GM18526 (cell line): Measurements from ENCODE around the gene RNF40.
A peak's percentile ranks its signal among the peaks of the same experiment; 100 is the strongest.

Experiments used
- POLR2A ChIP-seq: IDR thresholded peaks from 3 replicates; pipeline ENCODE4 v1.6.1; 2011; ENCODE audit not compliant: insufficient read length; ENCODE audit errors: extremely low read depth

RNF40 gene

GRCh38 chr16:30736995-30737793 lies 24.9 kb upstream of the RNF40 start:
- TF ChIP-seq POLR2A = no peak

GRCh38 chr16:30737794-30738648 lies 24.1 kb upstream of the RNF40 start:
- TF ChIP-seq POLR2A = no peak

GRCh38 chr16:30738984-30739951 lies 22.9 kb upstream of the RNF40 start:
- no peak for TF ChIP-seq POLR2A

DNA sequence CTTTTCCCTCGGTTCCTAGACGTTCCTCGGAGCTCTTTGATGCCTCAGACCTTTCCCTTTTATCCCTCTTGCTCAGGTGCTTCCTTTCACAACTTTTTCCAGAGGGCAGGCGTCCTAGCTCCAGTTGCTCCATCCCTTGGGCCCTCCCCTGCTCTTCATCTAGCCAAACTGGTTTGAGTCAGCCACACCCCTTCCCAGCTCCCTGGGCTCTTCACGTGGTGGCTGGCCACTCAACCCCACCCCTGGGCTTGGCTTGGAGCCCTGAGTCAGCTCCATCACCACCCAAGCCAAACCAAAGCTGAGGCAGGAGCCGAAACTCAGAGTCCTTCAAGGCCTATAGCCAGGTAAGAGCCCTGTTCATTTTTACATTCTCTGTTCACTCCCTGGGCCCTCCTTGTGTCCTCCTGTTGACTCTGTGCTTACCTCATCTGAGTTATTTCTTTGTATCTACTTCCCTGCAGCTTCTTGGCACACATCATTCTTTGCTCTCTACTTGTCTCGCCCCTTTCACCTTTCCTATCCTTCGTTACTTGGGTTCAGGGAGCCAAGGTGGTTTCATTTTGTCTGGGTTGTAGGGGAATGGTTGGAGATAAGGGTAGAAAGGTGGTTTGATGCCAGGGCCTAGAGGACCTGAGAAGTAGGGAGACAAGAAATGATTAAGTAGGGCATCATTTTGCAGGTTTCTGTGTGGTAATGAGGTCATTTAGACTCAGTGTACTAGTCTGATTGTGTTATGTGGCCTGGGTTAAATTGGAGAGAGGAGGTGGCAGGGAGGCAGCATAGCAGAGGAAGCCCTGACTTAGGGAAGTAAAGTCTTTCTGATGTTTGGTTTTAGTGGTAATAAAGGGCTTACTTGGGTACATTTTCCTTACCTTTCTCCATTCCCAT lies 21.5 kb upstream of the RNF40 start:
- no peak for TF ChIP-seq POLR2A

DNA sequence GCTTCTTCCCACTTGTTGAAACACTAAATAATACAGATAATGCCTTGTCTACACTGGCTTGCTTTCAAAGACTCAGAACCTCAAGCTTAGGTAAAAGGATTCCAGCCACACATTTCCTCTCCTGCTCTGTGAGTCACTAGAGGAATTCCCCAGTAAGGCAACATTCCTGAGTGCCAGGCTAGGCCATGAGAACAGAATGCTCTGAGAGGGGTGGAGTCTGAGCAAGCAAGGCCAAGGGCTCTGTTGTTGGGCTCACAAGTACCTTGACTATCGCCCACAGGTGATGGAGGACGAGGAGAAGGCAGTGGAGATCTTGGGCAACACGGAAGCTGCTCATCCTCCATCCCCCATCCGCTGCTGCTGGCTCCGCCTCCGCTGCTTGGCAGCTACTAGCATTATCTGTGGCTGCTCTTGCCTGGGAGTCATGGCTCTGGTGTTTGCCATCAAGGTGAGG lies 20.6 kb upstream of the RNF40 start:
- no peak for TF ChIP-seq POLR2A

DNA sequence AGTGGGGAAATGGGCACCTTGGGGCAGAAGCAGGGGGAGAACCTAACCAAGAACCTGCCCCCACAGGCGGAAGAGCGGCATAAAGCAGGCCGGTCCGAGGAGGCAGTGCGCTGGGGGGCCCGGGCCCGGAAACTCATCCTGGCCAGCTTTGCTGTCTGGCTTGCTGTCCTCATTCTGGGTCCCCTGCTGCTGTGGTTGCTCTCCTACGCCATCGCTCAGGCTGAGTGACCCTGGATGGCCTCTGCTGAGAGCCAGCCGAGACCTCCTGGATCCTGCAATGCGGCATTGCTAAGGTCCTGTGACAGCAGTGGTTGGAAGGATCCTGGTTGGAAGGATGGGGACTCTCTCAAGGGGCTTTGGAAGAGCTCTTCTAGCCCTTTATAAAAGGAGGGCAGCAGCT lies 18.4 kb upstream of the RNF40 start:
- TF ChIP-seq POLR2A = no peak

GRCh38 chr16:30744183-30744582 lies 17.9 kb upstream of the RNF40 start:
- TF ChIP-seq POLR2A = no peak

GRCh38 chr16:30745082-30745481 lies 17.0 kb upstream of the RNF40 start:
- TF ChIP-seq POLR2A = no peak

DNA sequence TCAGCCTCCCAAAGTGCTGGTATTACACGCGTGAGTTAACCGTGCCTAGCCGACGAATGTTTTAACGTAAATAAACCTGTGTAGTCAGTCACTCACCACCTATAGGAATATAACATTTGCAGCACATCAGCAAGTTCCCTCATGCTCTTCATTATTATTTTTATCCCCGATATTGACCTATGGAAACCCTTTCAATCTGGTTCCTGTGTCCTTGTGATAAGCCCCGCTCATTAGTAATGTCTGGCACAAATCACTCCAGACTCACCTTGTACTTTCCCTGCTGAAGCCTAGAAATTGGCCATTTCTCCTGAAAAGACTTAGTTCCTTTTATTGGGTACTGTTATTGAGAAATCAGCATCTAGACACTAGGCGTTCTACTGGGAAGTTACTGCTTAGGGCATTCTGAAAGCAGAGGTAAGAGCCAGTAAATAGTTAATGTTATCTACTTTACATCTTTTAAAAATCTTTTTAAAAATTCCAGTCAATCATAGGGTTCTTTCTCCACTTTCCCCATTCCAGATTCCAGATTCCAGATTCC lies 15.4 kb upstream of the RNF40 start:
- no peak for TF ChIP-seq POLR2A

DNA sequence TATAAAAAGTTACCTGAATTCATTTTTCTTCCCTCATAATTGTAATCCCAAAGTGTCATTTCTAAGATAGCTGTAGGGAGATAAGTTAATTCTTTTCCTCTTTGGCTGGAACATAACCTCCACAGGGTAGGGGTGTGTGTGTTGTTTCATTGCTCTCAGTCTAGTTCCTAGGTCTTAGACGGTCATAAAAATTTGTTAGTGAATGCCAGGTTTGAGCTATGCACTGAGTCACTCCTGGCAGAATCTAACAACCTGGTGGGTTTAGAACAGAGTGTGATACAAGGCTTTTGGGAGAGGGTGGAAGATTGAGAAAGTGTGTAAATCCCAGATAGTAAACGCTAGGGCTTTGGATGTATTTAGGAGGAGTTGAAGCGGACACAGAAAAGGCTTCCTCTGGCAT lies 14.8 kb upstream of the RNF40 start:
- no peak for TF ChIP-seq POLR2A

DNA sequence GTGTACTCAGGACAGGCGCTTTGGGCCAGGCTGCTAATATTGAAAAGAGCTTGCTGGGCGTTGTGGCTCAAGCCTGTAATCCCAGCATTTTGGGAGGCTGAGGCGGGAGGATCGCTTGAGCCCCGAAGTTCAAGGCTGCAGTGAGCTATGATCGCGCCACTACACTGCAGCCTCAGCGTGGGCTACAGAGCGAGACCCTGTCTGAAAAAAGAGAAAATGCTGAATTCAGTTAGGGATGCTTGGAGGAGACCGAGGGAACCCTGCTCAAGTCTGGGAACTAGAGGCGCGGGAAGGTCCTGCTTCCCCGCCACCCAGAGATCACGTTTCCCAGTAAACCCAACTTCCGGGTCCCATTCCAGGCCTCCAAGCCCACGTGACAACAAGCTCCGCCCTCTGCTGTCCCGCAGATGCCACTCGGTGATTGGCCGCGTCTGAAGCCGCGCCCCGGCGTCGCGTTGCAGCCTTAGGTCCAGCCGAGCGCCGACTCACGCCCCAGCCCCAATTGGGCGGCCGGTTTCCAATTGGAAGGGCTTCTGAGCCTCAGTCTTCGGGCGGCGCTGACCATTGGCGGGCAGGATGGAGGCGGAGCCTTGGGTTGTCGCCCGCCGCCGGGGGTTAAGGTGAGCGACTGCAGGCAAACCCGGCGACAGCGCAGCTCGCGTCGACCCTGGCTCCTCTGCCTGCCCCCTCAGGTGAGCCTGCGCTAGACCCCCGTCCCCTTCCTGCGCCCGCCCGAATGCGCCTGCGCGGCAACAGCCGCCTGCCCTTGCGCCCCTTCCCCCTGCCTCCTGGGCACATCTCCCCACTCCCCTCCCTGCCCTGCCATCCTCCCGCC lies 14.1 kb upstream of the RNF40 start, which contains the start of gene PHKG2:
Gene PHKG2, plus strand, starts transcription at position 627 of the 835 bp plus-strand sequence. CDS start 396 bp downstream, outside the sequence.
- TF ChIP-seq POLR2A = peak; percentile 91

- TF ChIP-seq POLR2A = no peak
Measured at GRCh38 chr16:30748634-30749445, 13.3 kb upstream of the RNF40 start.
